HG02678 (cell line): ENCODE measurements around the gene ZDHHC24.
"Not testable (repeated sequence)": the region's sequence is repeated elsewhere in the genome, so short reads cannot be mapped to it uniquely, and the experiment has no call there.

ENCODE experiments used
- ATAC-seq: cut with Tn5 transposase; IDR thresholded peaks from one replicate; pipeline ENCODE4 v1.9.1; 2021; ENCODE audit warnings: mild to moderate bottlenecking, moderate library complexity; ENCODE audit not compliant: unreplicated experiment

The ZDHHC24 gene, protein sequence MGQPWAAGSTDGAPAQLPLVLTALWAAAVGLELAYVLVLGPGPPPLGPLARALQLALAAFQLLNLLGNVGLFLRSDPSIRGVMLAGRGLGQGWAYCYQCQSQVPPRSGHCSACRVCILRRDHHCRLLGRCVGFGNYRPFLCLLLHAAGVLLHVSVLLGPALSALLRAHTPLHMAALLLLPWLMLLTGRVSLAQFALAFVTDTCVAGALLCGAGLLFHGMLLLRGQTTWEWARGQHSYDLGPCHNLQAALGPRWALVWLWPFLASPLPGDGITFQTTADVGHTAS

DNA sequence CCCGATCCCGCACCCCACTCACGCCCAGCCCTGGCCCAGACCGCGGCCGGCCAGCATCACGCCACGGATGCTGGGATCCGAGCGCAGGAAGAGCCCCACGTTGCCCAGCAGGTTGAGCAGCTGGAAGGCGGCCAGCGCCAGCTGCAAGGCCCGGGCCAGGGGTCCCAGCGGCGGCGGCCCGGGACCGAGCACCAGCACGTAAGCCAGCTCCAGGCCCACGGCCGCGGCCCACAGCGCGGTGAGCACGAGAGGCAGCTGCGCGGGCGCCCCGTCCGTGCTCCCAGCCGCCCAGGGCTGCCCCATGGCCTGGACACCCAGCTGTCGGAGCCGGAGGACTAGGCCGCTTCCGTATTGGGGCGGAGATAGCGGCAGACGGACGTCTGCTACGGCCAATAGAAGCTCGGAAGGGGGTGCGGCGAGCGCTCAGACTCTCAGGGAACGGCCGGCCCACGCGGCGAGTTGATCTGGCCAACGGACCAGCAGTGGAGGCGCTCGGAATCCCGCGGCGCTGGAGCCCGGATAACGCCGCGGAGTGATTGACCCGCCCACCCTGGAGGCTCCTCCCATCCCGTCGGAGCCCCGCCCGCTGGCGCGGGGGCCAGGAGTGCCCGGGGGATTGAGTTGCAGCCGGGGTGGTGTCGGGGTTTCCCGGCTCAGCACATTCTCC is at the start of gene ZDHHC24:
Gene ZDHHC24, minus strand, starts transcription at position 348 of the 667 bp plus-strand sequence. Its CDS starts 45 bp downstream, at position 303.
- ATAC-seq = peak; percentile 86

DNA sequence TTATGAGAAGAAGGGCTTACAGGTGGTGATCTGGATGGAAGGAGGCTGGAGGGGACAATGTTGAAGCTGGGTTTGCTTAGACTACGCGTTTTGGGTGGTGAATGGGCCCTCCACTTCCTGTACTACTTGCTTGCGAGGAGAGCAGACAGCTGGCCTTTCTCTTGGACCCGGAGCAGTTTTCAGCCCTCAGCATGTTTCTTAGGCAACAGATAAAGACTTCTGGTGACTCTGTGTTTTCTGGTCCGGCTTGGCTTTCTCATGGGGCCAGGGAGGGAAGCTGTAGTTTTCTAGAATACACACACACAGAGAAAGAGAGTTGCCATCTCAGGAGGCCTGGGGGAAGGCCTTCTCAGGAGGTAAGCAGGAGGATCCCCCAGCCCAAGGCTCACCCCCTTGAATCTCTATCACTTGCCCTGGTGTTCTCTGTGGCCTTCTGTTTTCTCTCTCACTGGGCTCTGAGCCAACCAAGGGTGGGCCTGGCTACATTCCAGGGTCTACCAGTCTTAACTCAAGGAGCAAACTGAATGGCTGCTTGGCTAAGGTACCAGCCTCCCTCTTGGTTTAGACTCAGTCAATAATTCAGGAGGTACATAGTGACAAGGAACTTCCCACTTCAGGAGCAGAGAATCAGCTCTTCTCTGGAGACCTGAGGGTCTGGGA is 49.5 kb upstream of the ZDHHC24 start:
- no peak for ATAC-seq

DNA sequence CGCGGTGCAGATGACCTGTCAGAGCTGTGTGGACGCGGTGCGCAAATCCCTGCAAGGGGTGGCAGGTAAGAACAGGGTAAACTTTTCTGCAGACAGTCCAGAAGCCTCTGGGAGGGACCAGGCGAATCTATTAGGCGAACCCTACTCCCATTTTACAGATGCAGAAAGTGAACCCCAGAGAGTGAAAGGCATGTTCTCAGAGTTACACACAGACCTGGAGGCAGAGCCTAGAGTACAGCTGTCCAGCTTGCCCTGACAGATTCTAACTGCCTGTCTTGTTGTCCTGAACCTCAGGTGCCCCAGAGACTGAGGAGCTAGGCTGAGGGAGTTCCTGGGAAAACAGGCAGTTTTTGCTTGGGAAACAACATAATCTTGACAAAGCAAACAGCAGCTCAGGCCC is 47.8 kb upstream of the ZDHHC24 start:
- no peak for ATAC-seq

DNA sequence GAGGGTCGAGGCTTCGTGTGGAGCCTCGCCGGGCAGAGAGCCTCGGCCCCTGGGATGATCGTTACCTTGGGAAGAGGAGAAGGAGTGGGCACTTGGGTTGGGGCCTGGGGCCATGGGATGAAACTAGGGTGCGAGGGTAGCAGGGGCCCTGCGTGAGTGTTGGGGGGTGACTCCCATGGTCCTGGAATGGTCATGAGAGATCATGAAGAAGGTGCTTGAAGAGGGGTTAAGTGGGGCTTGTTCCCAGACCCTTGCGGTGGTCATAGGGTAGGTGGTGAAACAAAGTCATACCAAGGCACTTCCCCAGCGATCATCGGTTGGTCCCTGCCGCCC is 47.4 kb upstream of the ZDHHC24 start:
- ATAC-seq = no peak

DNA sequence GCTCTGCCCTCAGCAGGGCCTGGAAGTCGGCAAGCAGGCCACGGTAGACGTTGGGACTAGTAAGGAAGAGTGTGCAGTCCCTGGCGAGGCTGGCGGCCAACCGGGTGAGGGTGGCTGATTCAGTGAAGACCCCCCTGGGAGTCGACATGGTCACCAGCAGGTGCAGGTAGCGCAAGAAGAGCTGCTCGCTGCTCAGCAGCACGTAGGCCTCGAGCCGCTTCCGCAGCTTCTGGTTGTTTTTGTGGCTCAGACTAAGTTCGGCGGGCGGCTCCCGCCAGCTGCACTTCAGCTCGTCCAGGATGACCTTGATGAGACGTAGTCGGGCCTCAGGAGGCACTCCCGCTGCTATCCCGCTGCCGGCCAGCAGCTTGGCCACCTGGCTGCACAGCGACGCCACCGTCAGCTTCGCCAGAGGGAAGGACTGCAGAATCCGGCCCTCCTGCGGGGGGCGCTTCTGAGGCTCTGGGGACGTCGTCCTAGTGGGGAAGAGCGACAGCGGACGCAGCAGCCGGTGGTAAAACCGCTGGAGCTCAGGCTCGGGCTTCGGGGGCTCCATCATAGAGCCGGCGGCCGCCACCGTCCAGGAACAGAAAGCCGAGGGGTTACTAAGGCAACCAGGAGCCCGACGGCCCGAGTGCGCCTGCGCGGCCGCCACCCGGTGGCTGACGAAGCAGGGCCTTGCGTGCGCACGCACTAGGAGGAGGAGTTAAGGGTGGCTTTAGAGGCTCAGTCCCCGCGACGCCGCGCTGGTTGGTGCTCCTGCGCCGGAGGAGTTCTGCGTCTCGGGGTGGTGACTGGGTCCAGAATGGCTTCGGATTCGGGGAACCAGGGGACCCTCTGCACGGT is 46.8 kb upstream of the ZDHHC24 start, which contains the start of the genes CCDC87 and CCS:
Gene CCDC87, minus strand, starts transcription at position 607 of the 846 bp plus-strand sequence. Its CDS starts 48 bp downstream, at position 559.
Gene CCS, plus strand, starts transcription at position 729 of the 846 bp plus-strand sequence. Its CDS starts 77 bp downstream, at position 806.
- ATAC-seq = peak; percentile 93

DNA sequence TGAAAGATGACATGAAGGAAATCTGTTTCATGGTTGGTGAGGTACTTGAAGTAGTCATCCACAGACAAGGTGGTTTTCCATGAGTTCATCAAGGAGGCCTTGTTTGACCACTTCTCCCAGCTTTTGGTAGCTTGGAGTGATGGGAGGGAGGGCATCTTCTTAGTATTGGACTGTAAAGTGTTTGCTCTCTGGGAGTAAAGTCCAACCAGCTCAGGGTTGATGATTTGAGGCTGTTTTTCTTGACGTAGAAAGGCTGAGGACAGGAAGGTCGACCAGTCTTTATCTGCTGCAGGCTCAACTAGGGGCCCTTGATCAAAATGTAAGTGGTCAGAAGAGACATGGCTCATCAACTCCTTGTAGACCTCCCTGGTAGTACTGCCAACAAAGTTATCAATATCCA is 45.3 kb upstream of the ZDHHC24 start:
- no peak for ATAC-seq

DNA sequence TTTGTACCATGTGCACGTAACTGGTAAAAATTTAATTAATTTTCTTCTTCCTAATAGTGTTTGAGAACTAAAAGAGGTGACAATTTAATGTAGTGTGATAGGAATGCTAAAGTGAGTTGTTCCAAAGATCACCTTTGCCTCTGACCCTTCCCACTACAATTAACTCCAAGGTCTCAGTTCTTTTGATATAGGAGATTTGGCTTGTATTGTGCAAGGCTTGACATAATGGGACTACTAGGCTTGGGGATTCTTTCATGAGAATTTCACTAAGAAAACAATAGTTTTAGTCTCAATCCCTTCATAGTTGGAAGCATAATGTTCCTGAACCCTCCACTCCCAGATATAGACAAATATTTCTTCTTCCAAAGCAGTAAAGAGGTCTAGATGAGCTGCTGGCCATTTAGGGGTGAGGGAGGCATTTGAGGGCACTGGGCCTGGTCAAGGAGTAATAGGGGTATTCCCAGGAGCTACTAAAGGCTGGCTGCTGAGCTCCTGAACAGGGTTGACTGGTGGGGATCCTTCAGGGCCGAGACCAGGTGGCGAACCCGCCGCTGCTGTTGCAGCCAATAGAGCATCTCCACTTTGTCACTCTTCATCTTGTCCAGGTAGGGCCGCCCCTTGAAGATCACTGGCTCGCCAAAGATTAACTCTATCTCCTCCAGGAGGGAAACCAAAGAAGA is 44.3 kb upstream of the ZDHHC24 start:
- no peak for ATAC-seq

DNA sequence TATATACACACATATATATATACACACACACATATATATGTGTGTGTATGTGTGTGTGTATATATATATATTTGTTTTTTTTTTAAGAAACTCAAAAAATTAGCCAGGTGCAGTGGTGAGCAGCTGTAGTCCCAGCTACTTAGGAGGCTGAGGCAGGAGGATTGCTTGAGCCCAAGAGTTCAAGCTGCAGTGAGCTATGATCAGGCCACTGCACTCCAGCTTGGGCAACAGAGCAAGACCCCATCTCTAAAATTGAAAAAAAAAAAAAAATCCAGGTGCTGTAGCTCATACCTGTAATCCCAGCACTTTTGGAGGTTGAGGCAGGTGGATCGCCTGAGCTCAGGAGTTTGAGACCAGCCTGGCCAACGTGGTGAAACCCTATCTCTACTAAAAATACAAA is 43.5 kb upstream of the ZDHHC24 start:
- ATAC-seq = not testable (repeated sequence)

DNA sequence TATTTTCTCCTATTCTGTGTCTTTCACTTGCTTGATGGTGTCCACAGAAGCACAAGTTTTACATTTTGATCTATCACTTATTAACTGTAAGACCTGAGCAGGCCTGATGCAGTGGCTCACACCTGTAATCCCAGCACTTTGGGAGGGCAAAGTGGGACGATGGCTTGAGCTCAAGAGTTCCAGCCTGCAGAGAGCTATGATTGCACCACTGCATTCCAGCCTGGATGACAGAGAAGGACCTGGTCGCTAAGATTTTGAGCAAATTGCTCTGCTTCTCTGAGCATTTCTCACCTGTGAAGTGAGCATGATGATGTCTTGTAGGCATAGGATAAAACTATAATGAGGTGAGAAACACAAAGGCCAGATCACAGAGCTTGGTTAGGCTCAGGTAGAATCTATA is 40.3 kb upstream of the ZDHHC24 start:
- ATAC-seq = no peak

DNA sequence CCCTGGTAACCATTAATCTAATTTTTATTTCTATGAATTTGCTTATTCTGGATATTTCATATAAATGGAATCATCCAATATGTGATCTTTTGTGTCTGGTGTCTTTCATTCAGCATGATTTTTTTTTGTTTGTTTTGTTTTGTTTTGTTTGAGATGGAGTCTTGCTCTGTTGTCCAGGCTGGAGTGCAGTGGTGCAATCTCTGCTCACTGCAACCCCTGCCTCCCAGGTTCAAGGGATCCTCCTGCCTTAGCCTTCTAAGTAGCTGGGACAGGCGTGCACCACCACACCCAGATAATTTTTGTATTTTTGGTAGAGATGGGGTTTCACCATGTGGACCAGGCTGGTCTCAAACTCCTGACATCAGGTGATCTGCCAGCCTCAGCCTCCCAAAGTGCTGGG is 39.6 kb upstream of the ZDHHC24 start:
- not testable (repeated sequence) for ATAC-seq

DNA sequence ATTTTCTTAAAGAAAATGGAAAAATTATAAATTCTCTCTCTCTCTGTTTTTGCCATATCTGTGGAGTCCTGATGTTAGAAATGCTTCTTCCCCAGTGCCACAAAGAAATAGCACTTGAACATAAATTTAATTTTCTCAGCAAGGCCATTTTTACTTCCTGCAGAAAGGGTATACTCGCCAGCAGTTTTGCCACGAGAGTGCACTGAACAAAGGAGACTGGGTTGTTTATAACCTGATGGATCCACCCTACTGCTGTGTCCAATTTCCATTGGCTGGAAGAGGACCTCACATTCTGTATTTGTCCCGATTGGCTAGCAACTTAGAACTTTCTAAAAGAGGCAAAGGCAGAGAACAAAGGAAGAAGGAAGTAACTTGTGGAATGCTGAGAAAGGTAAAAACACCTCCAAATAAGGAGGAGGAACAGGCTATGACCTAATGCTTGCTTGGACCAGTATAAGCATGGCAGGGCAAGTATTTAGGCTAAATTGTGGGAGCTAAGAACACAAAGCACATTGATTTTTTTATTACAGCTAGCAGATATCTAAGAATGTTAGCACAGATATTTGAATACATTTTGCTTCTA is 36.8 kb upstream of the ZDHHC24 start:
- ATAC-seq = not testable (repeated sequence)

DNA sequence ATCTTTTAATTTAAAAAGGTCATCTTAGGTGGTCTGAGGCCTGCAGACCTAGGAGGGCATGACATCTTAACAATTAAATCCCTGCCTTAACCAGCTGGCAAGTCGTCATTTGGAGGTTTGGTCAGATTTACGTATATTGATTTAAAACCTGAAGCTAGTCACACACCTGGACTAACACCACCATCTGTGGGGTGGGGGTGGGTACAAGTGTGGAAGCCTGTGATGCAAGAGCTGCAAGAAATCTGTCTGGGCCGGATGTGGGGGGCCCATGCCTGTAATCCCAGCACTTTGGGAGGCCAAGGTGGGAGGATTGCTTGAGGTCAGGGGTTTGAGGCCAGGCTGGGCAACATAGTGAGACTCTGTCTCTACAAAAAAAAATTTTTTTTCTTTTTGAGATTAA is 35.4 kb upstream of the ZDHHC24 start:
- no peak for ATAC-seq

DNA sequence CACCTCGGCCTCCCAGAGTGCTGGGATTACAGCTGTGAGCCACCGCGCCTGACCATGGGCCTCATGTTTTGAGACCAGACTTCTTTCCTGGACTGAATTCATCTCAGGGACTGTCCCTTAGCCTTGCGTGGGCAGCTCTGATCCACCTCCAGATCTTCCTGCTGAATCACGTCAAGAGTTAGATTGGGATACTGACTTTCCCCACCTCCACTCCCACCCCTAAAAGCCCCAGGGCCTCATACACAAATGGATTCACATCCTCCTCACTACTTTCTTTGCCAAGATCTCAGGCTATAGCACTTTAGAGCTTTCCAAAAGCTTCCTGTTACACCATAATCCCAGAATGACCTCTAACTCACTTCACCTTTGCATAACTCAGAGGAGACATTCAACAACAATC is 35.0 kb upstream of the ZDHHC24 start:
- no peak for ATAC-seq

DNA sequence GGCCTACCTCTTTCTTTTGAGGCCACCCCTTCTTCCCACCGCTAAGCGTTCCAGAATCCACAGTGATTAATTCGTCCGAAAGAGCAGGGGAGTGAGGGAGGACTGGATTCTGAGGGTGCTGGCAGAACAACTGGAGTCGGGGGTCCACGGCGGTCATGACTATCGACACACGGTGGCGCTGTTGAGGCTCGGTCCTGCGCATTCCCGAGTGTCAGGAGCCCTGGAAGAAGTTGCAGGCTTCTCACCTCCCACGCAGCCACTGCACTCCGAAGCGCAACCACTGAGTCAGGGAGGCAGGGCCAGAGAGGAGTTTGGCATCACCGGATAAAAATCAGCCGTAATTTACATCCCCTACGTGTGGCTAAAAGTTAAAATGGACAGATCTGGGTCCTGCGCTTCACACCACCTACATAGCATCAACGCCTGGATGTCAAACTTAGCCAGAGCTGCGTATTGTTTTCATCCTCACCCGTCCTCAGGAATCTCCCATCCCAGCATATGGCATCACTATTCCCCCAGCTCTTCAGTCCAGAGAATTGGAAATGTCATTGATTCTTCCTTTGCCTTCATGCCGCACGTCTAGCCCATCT is 33.3 kb upstream of the ZDHHC24 start:
- no peak for ATAC-seq

DNA sequence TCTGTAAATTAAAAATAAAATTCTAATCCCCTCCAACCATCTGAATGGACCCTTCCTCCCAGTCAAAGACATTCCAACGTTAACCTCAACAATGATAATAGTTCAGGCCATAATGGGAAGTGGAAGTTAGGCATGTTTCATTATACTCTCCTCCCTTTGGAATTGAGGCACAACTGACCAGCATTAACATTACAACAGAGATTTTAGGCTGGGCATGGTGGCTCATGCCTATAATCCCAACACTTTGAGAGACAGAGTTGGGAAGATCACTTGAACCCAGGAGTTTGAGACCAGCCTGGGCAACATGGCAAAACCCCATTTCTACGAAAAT is 25.0 kb upstream of the ZDHHC24 start:
- ATAC-seq = no peak

DNA sequence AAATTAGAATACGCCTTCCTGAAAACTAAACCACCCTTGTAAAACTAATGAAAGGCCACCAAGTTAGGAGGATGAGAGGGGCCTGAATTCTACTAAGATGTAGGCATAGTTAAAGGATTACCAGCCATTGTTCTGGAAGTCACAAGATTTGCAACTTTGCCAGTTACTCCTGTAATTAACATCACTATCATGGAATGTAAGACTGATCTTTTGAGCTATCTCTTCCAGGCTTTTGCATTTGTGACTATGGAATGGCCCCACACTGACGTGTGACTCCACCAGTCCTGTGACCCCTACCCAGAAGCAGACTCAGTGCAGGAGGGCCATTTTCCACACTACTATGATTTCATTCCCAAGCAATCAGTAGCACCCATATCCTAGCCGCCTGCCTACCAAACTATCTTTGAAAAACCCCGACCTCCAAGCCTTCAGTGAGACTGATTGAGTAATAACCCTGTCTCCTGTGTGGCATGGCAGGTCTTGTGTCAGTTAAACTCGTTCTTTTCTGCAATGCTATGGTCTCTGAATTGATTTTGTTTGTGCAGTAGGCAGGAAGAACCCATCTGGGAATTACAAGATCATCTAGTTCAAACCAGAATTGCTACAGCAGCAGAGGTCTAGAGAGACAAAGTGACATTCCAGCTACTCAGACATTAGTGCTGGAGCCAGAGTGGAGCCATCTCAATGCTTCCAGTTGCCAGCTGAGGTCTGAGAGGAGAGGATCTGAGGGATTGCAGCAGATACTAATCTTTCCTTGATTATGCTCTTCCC is 24.4 kb upstream of the ZDHHC24 start:
- no peak for ATAC-seq

DNA sequence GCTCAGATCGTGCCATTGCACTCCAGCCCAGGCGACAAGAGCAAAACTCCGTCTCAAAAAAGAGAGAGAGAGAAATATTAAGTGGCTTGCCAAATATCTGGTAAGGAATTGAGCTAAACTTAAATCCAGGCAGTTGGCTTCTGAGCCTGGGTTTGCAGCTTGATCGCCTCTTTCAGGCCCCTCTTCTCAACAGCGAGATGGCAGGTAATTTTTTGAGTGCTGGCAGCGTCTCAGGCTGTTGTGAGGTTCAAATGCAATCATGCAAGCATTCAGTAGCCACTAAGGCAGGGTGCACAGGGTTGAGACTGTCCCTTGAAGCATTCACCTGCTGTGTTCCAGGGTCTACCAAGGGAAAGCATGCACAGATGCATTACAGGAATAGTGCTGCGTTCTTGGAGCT is 23.2 kb upstream of the ZDHHC24 start:
- no peak for ATAC-seq

DNA sequence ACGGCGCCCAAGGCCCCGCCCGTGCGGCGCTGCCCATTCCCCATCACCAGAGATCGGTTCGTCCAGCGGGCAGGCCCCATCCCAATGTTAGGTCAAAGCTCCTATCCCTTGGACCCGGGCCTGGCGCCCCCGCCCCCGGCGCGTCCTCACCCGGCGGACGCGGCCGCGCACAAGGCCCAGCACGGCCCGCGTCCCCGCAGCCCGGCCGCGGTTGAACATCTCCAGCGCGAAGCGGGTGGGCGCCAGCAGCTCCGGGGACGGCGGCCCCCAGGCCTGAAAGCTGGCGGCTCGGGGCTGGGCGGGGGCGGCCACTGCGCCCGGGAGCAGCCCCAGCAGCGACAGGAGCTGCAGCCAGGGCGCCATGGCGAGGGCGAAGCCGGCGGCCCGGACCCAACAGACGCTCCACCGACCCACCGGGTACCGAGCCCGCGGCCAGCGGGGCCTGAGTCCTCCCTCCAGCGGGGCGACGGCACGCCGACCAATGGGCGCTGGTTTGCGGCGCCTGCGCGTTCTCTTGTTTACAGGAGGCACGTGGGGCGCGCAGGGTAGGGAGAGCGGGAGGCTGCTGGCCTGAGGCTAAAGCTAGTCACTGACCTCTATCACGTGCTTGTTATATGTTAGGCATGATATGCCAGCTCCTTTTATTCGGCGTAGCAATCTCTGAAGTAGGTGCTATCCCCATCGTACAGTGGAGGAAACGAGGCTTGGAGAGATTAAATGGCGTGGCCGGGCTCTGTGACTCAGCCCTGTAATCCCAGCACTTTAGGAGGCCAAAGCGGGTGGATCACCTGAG is 22.5 kb upstream of the ZDHHC24 start, which contains the start of gene CTSF:
Gene CTSF, minus strand, starts transcription at position 483 of the 793 bp plus-strand sequence. Its CDS starts 120 bp downstream, at position 363.
- ATAC-seq = no peak
